HG03442 (cell line): ENCODE results near the gene DNAJC18.

ENCODE experiments used
- ATAC-seq: cut with Tn5 transposase; IDR thresholded peaks from one replicate; pipeline ENCODE4 v1.9.1; 2021; ENCODE audit warnings: mild to moderate bottlenecking, moderate library complexity; ENCODE audit not compliant: unreplicated experiment

DNAJC18 gene

GRCh38 chr5:139406963-139407362 is 32.4 kb downstream of the DNAJC18 start:
- no peak for ATAC-seq

- no peak for ATAC-seq
These were observed 34.9 kb downstream of the DNAJC18 start for GRCh38 chr5:139404484-139404840.

- peak; percentile 83 for ATAC-seq
These were observed 35.4 kb downstream of the DNAJC18 start, which contains the start of gene SPATA24 for GRCh38 chr5:139403787-139404483. SPATA24 (minus strand) TSS chr5:139404089; CDS start chr5:139404060, 29 bp downstream.

GRCh38 chr5:139403418-139403786 is 35.9 kb downstream of the DNAJC18 start:
- no peak for ATAC-seq

- ATAC-seq: no peak
These were observed 36.7 kb downstream of the DNAJC18 start for GRCh38 chr5:139402561-139403158.

GRCh38 chr5:139401546-139401945 is 37.8 kb downstream of the DNAJC18 start:
- ATAC-seq: no peak

GRCh38 chr5:139399501-139400121 is 39.7 kb downstream of the DNAJC18 start:
- ATAC-seq: no peak

- ATAC-seq: no peak
These were observed 41.4 kb downstream of the DNAJC18 start for GRCh38 chr5:139397921-139398320.

GRCh38 chr5:139396691-139397090 is 42.6 kb downstream of the DNAJC18 start:
- no peak for ATAC-seq

GRCh38 chr5:139395844-139396640 is 43.3 kb downstream of the DNAJC18 start:
- ATAC-seq: no peak

- no peak for ATAC-seq
These were observed 44.4 kb downstream of the DNAJC18 start, which contains the start of gene PROB1 for GRCh38 chr5:139394654-139395566. PROB1 (minus strand) TSS chr5:139395104; CDS start chr5:139395081, 23 bp downstream.

GRCh38 chr5:139394123-139394653 is 45.1 kb downstream of the DNAJC18 start:
- ATAC-seq: no peak

- no peak for ATAC-seq
These were observed 45.7 kb downstream of the DNAJC18 start for GRCh38 chr5:139393497-139394122.

GRCh38 chr5:139392678-139393496 is 46.4 kb downstream of the DNAJC18 start:
- peak; percentile 45 for ATAC-seq

- ATAC-seq: no peak
These were observed 47.0 kb downstream of the DNAJC18 start for GRCh38 chr5:139392324-139392677.

- ATAC-seq: peak; percentile 0
These were observed 47.6 kb downstream of the DNAJC18 start for GRCh38 chr5:139391570-139392323.

GRCh38 chr5:139390639-139391569 is 48.4 kb downstream of the DNAJC18 start:
- ATAC-seq: no peak
